ENCODE measurements around the gene PUM2.
"Not testable (repeated sequence)": the region's sequence is repeated elsewhere in the genome, so short reads cannot be mapped to it uniquely, and the experiment has no call there.

PUM2 gene, protein sequence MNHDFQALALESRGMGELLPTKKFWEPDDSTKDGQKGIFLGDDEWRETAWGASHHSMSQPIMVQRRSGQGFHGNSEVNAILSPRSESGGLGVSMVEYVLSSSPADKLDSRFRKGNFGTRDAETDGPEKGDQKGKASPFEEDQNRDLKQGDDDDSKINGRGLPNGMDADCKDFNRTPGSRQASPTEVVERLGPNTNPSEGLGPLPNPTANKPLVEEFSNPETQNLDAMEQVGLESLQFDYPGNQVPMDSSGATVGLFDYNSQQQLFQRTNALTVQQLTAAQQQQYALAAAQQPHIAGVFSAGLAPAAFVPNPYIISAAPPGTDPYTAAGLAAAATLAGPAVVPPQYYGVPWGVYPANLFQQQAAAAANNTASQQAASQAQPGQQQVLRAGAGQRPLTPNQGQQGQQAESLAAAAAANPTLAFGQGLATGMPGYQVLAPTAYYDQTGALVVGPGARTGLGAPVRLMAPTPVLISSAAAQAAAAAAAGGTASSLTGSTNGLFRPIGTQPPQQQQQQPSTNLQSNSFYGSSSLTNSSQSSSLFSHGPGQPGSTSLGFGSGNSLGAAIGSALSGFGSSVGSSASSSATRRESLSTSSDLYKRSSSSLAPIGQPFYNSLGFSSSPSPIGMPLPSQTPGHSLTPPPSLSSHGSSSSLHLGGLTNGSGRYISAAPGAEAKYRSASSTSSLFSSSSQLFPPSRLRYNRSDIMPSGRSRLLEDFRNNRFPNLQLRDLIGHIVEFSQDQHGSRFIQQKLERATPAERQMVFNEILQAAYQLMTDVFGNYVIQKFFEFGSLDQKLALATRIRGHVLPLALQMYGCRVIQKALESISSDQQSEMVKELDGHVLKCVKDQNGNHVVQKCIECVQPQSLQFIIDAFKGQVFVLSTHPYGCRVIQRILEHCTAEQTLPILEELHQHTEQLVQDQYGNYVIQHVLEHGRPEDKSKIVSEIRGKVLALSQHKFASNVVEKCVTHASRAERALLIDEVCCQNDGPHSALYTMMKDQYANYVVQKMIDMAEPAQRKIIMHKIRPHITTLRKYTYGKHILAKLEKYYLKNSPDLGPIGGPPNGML

DNA sequence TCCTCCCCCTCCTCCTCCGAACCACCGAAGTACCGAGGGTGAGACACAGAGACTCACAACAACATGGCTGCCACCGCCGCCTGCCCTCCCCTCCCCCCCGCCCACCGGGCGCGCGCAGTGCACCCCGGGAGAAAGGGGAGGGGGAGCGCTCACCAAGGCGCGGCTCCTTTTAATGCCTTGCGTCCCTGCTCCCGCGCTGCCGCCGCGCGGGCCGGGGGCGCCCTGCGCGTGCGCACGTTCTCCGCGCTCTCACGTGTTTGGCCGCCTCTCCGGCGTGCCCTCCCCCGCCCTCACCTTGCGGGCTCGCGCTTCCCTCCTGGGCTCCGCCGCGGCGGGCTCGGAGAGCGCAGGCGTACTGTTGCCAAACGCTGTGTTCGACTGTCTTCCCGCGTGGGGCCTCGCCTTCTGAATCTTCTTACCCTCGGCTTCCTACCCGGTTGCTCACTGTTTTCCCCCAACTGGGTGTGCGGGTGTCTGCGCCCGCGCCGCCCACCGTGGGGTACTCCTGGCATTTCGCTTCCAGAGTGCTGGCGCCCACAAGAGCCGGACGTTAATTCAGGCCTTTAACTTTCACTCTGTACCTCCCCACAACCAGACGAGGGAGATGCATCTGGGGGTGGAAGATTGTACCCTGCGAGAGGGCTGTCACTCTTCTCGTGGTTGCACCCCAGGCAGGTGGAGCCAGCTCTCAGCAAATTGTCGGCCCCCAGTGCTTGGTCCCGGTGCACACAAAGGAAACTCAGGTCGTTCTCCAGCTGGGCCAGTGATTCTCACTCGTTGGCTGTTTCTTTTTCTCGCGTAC lies at the start of gene PUM2:
Gene PUM2 (minus strand): TSS at position 92 of the 802 bp plus-strand sequence. CDS start 23,484 bp downstream, outside the sequence.
- peak; percentile 94 for DNase-seq (ENCODE audit: low read depth)

DNA sequence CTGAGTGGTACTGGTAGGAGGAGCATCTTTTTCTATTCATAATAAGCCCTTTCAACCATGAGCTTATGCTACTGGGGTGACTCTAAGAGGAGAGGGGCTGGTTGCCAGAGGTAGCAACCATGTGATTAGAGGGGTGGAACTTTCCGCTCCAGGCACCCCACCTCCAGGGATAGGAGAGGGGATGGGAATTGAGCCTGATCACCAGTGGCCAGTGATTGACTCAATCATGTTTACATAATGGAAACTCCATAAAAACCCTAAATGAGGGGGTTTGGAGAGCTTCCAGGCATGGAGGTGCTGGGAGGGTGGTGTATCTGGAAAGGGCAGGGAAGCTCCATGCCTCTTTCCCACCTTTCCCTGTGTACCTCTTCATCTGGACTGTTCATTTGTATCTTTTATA lies 49.7 kb upstream of the PUM2 start:
- no peak for DNase-seq (ENCODE audit: low read depth)

DNA sequence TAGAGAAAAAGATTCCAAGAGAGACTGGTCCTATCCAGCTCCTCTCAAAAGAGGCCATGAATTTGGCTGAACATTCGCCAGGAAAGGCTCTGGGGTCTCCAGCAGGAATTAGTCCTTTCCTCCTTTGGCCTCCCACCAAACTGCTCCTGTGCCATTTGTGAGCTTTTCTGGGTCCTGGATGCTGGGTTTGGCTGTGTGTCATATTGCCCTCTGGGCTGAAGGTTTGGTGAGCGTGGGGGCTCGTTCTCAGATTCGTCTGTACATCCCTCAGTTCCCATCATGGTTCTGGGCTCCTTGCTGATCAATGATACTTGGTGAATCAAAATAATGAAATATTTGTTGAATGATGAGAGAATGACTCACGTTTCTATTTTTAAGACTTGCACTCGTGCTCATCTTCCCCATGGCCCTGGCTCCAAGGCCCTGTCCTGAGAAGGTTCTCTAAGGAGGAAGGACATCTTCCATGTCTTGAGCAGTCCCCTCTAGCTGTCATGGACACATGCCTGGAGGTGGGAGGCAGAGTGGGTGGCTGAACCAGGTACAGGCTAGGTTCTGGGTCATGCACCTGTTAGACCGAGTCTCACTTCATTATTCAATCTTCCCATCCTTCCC lies 48.4 kb upstream of the PUM2 start:
- peak; percentile 67 for DNase-seq (ENCODE audit: low read depth)

DNA sequence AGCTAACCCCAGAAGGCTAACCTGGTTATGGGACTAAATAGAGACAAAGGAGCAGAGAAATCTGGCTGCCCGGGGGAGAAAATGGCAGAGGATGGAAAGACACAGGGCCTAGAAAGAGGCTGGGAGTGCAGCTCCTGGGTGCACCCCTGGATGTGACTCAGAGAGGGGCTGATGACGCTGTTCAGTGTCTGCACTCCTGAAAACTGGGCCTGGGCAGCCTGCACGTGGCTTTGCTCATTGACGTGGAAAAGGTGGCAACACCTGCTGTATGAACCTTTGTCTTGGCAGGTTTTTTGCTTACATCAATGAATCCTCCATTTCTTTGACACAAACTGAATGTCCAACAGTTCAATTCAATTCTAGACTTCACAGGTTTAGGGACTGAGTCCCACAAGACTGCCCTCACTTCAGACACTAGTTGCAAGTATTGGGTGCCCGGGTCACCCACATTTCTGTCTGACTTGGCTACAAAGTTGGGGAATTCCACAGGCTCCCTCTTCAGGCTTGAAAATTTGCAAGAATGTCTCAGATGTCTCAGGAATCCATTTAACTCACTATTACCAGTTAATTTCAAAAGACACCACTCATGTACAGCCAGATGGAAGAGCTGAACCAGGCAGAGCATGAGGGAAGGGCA lies 47.3 kb upstream of the PUM2 start:
- no peak for DNase-seq (ENCODE audit: low read depth)

DNA sequence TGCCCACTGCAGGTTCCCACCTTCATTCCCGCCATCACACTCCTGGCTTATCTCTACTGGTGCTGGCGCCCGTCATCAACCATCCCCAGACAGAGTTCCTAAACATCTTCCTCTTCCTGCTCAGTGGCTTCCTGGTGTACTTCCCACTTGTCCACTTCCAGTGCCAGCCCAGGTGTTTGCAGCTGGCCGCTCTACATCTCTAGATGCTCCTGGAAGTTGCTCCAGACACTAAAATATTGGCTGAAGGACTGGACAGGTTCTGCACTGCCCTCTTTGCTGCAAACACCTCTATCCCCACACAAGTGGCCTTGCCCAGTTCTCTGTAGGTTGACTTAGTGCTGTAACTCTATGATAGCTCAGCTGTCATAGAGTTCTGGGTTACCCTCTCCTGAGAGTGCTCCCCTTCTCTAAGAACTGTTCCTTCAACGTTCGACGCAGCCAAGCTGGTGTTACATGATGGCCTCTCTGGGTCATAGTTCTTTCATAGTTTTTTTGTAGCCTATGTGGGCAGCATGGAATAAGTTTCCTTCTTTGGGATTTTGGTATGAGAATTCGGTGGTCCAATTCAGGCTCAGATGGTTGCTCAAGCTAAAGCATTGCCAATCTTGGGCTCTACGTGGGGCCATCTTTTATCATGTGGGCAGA lies 45.8 kb upstream of the PUM2 start:
- DNase-seq (ENCODE audit: low read depth), result no peak

DNA sequence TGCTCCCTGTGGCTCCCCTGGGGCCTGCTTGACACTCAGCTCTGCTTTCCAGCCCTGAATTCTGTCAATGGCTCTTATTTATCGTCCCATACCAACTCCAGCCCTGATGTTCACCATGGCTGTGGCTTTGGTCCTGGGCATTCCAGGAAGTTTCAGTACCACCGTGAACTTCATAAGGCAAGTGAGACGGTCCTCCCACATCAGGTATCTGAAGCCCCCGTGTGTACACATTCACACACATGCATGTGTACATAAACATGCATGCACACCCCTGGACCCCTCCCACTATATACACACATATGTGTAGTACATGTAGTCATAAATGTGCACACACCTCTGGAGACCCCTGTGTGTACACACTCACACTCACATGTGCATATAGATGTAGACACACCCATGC lies 43.3 kb upstream of the PUM2 start:
- DNase-seq (ENCODE audit: low read depth), result no peak

DNA sequence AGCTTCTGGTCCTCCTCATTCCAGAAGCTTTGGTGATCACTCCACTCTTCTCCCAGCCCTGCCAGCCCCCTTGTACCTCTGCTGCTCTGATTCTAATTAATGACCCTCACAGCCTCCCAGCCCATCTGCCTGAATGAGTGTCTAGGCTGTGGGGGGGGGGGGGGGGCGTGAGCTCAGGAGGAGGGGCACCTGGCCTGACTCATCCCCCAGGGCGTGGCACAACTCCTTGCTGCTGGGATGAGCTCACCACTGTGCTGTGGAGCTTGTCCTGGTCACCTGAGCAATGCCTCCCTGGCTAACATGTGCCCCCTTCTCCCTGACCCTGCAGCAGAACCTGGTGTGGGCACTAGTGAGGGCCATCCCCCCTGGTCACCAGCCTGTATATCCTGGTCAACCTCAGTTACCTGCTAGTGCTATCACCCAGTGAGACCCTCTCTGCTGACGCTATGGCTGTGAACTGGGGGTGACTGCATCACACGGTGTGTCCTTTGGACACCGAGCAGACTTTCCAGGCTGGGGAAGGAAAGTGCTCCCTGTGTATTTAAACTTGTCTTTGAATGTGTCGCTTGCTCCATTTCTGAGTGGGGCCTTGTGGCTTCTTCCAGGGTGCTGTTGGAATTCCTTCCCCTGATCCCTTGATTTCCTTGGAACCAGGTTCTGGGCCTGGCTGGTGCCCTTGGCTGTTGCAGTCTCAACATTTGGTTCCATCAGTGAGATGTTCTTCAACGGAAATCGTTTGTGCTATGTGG lies 41.5 kb upstream of the PUM2 start:
- peak; percentile 65 for DNase-seq (ENCODE audit: low read depth)

DNA sequence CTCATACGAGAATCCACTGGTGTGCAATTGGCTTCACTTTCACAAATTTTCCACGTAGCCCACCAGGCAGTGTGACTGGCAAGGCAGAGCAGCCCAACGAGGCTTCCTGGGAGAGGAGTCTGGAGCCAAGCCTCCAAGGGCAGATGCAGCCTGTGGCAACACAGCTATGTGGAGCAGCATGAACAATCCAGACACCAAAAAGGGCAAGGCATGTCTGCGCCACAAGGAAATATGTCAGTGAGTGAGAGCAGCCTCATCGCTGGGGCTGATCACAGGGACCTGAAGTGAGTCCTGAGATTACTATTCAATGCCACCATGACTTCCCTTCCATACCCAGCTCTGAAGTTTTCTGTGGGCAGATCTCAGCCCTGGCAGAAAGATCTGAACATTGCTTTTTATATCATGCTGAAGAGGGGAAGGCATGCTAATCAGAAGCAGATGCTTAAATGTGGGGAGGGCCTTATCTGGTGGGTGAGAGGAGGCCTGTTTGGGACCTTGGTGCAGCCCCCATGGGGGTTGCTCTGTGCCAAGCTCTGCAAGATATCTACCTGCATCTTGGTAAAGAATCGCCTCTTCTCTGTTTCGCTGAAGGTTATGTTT lies 40.0 kb upstream of the PUM2 start:
- no peak for DNase-seq (ENCODE audit: low read depth)

DNA sequence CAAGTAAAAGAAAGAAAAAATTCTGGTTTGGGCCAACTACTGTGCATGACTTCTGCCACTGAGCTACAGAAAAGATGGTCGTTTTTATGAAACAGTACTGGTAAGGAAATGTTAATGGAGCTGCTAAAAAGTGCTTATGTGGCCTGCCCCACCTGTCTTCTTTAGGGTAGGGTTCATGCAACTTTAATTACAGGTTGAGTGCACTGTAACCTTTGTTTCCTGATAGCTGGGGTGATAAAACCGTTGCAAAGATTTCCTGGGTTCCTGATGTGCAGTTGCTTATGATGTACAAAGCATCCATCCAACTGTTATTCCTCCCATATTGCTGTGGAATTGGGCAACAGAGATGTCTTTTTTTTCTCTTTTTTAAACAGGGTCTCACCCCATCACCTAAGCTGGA lies 34.3 kb upstream of the PUM2 start:
- DNase-seq (ENCODE audit: low read depth), result no peak

DNA sequence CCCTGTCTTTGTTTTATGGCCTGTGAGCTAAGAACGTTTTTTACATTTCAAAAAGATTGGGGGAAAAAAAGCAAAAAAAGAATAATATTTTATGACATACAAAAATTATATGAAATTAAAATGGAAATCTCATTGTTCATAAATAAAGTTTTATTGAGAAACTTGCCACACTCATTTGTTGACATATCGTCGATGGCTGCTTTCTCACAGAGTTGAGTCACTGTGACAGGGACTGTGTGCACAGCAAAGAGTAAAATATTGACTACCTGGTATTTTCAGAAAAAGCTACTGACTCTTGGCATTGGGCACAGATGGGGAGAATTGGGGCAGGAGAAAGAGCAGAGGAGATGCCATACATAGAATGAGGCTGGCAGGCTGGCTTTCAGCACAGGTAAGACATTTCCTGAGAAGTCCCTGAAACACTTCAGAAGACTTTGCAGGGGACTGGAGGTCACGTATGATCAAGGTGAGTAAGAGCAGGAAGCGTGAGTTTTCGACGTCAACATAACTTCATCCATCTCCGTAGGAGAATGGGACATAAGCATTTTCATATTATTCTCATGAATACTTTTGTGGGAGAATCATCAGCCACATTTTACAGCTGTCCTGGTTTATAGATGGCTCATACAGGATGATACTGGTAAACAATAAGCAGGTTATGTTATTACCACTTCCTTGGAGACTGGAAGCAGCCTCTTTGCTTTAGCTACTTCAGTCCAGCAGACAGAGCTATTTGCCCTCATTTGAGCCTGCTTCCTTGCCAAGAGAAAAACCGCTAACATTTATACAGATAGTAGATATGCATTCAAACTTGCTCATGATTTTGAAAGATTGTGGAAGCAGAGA lies 32.5 kb upstream of the PUM2 start:
- peak; percentile 95 for DNase-seq (ENCODE audit: low read depth)

DNA sequence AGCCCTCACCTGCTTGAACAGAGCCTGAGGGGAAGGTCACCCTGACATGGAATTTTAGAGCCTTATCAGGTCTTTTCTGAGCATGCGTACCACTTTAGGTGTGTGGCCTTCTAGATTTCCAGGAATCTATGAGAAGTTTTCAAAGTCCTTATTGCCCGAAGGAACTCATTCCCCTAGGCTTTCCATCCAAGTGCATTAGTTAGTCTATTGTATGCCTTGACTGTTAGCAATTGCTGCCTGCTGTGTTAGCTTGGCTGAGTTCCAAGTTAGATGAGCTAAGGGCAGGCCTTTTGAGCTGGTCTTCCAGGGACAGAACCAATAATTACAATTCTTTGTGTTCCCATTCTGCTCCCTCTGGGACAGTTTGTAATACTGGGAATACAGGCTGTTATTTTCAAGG lies 30.8 kb upstream of the PUM2 start:
- peak; percentile 56 for DNase-seq (ENCODE audit: low read depth)

DNA sequence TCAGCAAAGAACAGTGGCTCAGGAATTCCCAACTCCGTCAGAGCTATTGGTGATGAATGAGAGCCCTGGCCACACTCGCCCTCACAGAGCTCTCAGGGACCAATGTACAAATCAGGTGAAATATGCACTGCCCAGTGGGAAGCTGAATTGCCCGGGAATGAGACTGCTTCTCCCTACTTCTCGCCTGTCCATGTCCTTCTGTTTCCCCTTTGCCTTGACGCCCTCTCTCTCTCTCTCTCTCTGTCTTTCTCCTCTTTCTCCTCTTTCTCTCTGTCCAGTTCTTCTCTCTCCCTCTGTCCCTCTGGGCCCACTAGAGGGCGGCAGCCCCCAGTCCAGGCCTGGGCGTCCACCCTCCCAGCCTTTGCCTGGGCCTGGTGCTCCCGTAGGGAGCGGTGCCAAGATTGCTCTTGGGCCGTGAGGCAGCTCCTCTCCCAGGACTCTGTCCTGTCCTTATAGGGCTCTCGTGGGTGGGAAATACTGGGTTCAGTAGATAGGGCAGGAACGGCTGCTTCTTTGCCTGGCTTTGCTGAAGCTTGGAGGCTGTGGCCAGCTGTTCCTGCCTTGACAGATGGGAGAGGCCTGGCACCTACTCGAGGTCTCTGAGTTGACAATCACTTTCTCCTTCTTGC lies 28.4 kb upstream of the PUM2 start:
- DNase-seq (ENCODE audit: low read depth), result peak; percentile 85

DNA sequence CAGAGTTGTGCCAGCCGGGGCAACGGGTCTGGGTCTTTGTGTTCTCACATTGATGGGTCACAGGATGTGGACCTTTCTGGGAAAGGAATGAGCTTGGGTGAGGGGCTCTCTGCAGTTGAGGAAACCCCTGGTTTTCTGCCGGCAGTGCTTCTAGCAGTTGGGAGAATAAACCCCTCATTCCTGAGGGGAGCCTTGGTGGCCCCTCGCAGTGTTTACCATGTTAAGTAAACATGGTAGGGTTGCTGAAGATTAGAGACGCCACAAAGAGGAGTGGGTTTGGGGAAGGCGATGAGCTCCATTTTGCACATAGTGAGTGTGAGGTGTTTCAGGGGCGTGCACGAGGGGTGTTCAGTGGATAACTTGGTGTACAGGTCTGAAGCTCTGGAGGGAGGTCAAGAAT lies 27.7 kb upstream of the PUM2 start:
- no peak for DNase-seq (ENCODE audit: low read depth)

DNA sequence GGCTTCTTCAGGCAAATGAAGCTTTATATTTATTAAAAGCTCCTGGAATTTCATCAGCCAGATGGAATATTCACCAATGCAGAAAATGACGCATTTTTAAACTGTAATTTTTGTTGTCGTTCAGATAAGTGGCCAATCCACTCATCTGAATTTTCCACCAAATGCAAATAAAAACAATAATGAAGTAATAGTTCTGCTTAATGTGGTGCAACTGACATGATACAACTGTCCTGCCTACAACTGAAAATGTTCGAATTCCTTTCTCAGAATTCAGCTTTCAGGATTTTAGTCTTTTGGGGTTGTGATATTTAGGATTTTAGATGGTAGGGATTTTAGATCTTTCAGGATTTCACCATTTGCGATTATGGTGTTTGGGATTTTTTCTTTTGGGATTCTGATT lies 27.1 kb upstream of the PUM2 start:
- no peak for DNase-seq (ENCODE audit: low read depth)

DNA sequence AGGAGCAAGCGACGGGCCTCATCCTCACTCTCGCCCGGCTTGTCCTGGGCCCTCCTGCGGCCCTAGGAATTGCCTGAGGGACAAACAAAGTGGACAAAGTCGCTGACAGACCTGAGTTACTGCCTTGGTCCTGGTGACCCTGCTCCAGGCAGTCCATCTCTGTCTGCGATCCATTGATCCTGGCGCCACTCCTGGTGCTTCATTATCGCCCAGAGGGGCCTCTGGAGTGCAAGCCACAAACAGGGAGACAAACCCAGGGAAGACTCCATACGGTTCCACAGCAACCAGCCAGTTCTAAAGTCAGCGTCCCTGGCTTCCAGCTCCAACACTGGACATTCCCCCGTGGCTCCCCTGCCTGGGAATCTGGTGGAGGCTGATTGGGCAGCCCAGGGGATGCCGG lies 24.3 kb upstream of the PUM2 start:
- not testable (repeated sequence) for DNase-seq (ENCODE audit: low read depth)

DNA sequence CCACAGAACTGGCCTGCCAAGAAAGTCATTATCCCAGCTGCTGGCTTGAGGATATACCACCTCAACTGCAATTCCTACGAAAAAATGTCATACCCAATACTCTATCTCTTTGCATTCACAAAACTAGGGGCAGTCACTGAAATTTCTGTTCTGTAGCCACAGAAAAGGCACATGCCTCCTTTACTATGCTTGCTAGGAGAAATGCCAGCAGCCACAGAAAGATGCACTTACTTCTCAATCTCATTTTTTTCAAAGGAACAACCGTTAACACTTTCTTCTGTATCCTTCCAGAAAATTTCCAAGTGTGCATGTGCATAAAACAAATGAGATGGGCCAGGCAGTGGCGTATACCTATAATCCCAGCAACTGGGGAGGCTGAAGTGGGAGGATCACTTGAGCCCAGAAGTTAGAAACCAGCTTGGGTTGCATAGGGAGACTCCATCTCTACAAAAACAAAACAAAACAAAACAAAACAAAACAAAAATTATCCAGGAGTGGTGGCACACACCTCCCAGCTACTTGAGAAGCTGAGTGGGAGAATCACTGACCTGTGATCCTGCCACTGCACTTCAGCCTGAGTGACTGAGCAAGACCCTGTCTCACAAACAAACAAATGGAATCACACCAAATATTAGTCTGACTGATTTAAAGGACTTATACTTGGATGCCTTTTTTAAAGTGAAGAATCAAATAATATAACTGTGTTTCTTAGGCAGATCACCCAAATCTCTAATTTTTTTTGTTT lies 22.4 kb upstream of the PUM2 start:
- DNase-seq (ENCODE audit: low read depth), result no peak

DNA sequence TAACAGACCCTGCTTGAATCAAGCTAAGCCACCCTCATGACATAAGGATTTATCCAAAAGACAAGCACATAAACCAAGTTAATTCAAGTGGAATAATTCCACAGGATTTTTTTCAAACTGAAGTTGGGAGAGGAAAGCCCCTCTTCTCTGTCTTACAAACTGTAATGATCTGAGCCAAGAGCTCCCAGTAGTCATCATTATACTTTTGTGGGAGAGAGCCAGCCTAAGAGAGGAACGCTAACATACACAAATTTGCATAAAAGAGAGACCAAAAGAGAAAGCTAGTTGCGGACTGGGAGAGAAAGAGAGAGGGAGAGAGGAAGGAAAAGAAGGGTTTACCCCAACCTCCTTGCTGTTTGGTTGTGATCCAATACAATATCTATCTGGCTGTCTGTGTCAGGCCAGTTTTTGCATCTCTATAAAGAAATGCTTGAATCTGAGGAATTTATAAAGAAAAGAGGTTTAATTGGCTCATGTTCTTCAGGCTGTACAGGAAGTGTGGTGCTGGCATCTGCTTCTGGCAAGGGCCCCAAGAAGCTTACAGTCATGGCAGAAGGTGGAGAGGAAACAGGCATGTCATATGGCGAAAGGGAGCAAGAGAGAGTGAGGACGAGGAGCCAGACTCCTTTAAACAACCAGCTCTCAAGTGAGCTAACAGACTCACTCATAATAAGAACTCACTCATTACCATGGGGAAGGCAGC lies 20.8 kb upstream of the PUM2 start:
- no peak for DNase-seq (ENCODE audit: low read depth)
